Measurements from ENCODE around the gene FAM118A.
A peak's percentile ranks its signal among the peaks of the same experiment; 100 is the strongest.
"Not testable (repeated sequence)": the region's sequence is repeated elsewhere in the genome, so short reads cannot be mapped to it uniquely, and the experiment has no call there.

The FAM118A gene

DNA sequence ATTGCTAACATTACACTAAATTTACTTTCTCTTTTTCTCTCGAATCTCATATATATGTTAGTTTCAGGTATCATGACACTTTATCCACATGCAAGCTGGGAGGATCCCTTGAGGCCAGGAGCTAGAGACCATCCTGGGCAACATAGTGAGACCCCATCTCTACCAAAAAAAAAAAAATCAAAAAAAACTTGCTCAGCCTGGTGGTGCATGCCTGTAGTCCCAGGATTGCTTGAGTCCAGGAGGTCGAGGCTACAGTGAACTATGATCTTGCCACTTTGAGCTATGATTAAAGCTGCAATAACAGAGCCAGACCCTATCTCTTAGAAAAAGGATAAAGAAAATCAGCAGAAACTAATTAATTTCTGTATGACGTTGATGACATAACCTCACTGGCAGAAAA is 28.7 kb upstream of the FAM118A start:
- no peak for DNase-seq (ENCODE audit: low read depth in 2 of 2)

DNA sequence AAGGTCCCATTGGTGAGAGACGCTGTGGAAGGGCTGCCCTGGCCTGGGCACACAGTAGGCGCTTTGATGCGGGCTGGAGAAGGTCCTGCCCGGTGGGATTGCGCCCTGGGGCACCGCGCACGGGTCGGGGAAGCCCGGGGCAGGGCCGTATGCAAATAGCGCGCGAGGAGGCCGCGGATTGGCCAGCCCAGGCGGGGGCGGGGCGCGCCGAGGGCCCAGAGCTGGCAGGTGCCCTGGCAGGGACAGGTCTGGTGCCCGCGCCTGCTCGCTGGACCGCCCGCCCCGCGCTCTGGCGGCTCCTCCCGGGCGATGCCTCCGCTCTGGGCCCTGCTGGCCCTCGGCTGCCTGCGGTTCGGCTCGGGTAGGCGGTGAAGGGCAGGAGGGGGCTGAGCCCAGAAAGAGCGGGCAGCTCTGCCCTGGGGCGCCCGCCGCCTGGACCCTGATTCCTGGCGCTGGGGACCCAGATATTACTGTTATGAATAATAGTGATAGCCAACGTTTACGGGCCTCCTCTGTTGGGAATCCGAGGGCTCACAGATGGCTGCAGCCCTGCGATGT is 24.9 kb upstream of the FAM118A start, which contains the start of gene UPK3A:
UPK3A (plus strand) TSS at position 245 of the 558 bp plus-strand sequence; CDS start at position 310, 65 bp downstream.
- DNase-seq (ENCODE audit: low read depth in 2 of 2), result peak in 1 of 2 donors; percentile 32

DNA sequence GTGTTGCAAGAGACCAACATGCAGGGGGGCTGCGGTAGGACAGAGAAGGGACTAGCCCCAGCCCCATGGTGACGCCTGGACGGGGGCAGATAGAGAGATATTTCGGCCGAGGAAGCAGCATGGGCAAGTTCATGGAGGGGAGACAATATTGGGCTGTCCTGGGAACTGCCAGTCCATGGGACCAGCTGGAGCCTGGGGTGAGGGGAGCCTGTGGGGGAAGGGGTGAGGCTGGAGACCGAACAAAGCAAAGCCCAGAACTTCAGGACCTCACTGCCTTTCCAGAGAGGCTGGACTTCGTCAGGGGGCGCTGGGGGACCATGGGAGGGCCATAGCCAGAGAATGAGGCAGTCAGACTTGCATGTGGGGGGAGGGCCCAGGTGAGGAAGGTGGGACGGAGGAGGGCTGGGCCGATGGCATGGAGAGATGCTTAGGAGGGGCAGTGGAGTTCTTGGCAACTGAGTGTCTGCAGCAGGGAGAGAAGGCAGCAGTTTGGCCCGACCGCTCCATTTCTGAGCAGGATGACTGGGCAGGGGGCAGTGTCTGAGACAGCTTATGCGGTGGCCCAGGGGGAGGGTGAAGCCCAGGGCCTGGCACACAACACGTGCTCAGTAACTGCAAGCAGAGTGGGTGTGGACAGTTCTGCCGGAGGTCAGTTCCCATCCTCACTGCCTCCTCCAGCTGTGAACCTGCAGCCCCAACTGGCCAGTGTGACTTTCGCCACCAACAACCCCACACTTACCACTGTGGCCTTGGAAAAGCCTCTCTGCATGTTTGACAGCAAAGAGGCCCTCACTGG is 24.3 kb upstream of the FAM118A start:
- DNase-seq (ENCODE audit: low read depth in 2 of 2), result no peak

DNA sequence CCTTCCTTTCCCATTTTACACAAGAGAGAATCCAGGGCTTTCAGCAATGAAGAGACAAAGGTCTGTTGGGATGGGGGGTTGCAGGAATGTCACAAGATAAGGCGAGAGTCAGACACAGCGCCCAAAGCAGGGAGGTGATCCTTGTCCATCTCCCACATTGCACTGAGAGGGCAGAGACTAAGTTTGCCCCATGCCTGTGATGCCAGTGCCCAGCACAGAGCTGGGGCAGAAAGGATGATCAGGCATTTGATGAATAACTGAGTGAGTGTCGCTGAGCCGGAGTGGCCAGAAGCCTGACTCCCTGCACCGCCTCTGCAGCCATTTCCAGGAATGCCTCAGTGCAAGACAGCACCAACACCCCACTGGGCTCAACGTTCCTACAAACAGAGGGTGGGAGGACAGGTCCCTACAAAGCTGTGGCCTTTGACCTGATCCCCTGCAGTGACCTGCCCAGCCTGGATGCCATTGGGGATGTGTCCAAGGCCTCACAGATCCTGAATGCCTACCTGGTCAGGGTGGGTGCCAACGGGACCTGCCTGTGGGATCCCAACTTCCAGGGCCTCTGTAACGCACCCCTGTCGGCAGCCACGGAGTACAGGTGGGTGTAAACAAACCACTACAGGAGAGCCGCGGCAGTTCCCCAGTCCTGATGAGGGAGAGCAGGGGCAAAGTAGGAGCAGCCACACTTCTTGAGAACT is 22.7 kb upstream of the FAM118A start:
- DNase-seq (ENCODE audit: low read depth in 2 of 2), result no peak

DNA sequence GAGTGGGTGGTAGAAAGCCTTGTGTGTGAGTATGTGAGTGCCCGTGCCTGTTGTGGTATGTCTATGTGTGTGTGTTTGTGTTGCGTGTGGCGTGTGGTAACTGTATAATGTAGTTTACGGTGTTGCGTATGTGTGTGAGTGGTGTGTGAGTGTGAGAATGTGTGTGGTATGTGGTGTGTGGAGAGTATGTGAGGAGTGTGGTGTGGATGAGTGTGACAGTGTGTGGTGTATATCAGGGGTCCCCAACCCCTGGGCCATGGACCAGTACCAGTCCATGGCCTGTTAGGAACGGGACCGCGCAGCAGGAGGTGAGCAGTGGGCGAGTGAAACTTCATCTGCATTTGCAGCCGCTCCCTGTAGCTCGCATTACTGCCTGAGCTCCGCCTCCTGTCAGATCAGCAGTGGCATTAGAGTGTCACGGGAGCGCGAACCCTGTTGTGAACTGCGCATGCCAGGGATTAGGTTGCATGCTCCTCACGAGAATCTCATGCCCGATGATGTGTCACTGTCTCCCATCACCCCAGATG is 19.3 kb upstream of the FAM118A start:
- DNase-seq (ENCODE audit: low read depth in 2 of 2), result no peak

DNA sequence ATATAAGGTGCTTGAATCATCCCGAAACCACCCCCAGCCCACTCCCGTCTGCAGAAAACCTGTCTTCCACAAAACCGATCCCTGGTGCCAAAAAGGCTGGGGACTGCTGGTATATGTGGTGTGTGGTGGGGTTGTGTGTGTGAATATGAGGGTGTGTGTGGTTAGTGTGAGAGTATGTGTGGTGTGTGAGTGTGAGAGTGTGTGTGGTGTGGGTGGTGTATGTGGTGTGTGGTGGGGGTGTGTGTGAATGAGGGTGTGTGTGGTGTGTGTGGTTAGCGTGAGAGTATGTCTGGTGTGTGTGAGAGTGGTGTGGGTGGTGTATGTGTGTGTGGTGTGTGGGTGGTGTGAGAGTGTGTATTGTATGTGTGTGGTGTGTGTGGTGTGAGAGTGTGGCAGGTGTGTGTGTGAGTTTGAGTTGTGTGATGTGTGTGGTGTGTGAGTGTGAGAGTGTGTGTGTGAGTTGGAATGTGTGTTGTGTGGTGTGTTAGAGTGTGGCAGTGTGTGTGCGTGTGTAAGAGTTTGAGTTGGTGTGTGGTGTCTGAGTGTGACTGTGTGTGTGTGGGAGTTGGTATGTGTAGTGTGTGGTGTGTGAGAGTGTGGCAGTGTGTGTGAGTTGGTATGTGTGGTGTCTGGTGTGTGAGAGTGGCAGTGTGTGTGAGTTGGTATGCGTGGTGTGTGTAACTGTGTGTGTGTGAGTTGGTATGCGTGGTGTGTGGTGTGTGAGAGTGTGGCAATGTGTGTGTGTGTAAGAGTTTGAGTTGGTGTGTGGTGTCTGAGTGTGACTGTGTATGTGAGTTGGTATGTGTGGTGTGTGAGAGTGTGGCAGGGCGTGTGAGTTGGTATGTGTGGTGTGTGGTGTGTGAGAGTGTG is 18.4 kb upstream of the FAM118A start:
- no peak for DNase-seq (ENCODE audit: low read depth in 2 of 2)

DNA sequence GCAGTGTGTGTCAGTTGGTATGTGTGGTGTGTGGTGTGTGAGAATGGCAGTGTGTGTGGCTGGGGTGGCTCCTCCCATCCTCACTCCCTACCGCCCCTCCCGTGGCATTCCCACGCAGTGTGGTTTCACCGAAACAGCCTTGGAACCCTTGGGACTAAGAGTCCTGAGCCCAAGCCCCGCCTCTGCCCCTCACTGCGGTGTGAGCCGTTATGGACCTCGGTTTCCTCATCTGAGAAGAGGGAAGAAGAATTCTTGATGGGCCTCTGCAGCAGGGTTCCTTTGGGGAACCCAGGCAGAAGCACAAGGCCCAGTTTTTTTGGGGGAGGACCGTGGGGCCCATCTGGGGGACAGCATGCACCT is 17.8 kb upstream of the FAM118A start:
- DNase-seq (ENCODE audit: low read depth in 2 of 2), result no peak

DNA sequence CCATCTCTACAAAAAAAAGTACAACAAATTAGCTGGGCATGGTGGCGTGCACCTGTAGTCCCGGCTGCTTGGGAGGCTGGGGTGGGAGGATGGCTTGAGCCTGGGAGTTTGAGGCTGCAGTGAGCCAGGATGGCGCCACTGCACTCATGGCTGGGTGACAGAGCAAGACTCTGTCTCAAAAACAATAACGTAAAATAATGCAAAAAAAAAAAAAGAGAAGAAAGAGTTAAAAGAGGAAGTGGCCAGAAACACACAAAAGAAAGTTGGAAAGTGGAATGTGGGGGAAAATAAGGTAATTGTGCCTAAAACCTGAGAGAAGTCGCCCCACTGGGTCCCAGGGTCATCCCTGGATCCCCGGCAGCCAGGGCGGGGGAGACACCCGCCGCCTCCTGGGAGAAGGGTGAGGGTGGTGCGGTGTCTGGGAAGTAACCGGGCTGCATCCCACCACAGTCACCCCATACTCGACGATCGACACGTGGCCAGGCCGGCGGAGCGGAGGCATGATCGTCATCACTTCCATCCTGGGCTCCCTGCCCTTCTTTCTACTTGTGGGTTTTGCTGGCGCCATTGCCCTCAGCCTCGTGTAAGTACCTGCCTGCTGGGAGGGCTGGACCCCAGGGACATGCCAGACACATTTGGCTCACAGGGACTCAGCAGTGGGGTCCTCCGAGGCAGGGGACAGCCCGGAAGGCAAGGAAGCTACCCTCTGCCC is 16.8 kb upstream of the FAM118A start:
- DNase-seq (ENCODE audit: low read depth in 2 of 2), result no peak

DNA sequence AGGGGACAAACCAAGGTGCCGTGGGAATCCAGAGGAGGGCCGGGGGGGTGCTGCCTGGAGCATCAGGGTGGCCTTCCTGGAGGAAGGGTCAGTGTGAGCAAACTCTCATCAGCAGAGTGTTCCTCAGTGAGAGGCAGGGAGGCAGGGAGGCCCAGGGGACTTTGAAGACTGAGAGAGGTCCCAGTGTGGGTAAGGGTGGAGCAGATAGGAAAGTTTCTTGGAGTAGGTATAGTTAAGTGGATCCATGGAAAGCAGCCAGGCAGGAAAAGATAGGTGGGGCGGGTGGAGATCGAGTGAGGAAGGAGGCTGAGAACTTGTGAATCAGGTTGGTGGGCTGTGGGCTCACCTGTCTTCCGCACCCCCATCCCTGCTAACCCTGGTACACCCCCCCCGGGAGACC is 15.7 kb upstream of the FAM118A start:
- no peak for DNase-seq (ENCODE audit: low read depth in 2 of 2)

DNA sequence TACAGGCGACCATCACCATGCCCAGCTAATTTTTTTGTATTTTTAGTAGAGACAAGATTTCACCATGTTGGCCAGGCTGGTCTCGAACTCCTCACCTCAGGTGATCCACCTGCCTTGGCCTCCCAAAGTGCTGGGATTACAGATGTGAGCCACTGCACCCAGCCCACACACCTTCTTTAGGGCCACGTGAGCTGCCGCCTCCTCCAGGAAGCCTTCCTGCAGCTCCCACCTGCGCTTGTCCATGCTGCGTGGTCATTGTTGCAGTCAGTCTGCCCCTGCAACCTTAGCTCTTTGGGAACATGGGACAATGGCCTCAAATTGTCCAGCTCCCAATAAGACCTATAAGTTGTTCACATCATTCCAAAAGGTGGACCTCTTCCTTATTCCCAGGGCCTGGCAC is 14.7 kb upstream of the FAM118A start:
- not testable (repeated sequence) for DNase-seq (ENCODE audit: low read depth in 2 of 2)

DNA sequence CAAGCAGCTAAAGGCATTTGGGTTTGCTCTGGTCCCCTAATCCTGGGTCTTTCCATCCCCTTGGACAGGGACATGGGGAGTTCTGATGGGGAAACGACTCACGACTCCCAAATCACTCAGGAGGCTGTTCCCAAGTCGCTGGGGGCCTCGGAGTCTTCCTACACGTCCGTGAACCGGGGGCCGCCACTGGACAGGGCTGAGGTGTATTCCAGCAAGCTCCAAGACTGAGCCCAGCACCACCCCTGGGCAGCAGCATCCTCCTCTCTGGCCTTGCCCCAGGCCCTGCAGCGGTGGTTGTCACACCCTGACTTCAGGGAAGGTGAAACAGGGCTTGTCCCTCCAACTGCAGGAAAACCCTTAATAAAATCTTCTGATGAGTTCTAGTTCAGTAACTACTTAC is 14.2 kb upstream of the FAM118A start:
- no peak for DNase-seq (ENCODE audit: low read depth in 2 of 2)

DNA sequence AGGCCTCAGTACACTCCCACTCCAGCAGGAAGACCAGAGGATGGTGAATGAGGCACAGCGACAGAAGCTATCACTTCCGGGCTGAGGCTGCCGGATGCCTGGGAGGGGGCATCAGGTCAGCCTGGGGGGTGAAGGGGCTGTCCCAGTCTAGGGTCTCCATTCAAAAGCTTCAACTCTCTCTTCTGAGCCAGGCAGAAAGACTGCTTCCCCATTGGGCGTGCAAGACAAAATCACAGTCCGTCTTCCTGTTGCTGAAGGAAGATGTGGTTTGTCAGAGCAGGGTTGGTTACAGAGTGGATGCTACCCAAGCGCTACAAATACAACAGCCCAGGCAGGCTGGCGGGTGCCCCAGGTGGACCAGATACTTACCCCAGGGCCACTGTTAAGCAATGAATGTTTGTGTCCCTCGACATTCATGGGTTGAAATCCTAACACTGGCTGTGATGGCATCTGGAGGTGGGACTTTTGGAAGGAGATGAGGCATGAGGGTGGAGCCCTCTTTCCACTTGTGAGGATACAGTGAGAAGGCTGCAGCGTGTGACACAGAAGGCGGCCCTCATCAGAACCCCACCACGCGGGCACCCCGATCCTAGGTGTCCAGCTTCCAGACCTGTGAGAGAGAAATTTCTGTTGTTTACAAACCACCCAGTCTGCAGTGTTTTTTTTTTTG is 13.0 kb upstream of the FAM118A start:
- DNase-seq (ENCODE audit: low read depth in 2 of 2), result no peak

DNA sequence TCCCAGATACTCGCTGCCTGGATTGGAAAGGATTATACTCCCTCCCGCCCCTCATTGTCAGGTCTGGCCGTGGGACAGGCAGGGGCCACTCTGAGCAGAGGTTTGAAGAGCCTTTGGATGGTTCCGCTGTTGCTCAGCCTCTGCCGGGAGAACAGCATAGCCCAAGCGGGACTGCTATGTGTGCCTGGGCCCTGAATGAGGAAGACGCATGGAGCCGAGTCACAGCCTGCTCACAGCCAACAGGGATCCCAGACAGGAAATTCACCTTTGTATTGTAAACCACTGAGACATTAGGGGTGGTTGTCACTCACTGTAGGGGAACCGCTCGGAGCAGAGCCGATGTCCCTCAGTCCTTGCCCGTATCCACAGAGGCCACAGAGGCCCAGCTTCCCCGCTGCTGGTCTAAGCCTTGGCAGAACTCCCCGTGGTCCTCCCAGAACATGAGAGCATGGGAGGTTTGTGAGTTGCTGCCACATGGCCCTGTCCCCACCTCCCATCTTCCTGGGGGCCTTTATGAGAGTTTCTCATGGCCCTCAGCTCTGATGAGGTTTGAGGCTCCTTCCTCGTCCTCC is 10.7 kb upstream of the FAM118A start:
- no peak for DNase-seq (ENCODE audit: low read depth in 2 of 2)

DNA sequence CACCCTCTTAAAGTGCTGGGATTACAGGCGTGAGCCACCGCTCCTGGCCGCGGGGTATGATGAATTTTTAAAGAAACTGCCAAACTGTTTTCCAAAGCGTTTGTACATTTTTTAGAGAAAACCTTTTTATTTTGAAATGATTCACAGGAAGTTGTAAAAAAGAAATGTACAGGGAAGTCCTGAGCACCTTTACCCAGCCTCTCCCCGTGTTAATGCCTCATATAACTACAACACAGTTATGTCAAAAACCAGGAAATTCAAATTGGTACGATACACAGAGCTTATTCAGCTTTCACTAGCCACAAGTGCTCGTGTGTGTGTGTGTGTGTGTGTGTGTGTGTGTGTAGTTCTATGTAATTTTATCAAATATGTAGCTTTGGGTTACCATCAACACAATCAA is 7.0 kb upstream of the FAM118A start:
- no peak for DNase-seq (ENCODE audit: low read depth in 2 of 2)

DNA sequence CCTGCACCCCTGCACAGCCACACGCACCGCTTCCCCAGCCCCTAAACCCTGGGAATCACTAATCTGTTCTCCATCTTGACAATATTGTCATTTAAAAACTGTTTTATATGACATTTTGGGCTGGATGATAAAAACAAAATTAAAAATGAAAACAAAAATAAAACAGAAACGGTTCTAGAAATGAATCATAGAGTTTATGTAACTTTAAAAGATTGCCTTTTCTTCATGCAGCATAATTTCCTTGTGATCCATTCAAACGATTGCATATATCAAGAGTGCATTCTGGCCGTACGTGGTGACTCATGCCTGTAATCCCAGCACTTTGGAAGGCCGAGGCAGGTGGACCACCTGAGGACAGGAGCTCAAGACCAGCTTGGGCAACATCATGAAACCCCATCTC is 6.6 kb upstream of the FAM118A start:
- no peak for DNase-seq (ENCODE audit: low read depth in 2 of 2)

DNA sequence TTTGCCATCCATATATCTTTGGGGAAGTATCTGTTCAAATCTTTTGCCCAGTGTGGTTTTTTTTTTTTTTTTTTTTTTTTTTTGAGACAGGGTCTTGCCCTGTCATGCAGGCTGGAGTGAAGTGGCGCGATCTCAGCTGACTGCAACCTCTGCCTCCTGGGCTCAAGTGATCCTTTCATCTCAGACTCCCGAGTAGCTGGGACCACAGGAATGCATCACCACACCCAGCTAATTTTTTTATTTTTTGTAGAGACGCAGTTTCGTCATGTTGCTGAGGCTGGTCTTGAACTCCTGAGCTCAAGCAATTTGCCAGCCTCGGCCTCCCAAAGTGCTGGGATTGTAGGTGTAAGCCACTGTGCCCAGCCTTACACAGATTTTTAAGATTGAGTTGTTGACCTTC is 4.8 kb upstream of the FAM118A start:
- DNase-seq (ENCODE audit: low read depth in 2 of 2), result no peak

DNA sequence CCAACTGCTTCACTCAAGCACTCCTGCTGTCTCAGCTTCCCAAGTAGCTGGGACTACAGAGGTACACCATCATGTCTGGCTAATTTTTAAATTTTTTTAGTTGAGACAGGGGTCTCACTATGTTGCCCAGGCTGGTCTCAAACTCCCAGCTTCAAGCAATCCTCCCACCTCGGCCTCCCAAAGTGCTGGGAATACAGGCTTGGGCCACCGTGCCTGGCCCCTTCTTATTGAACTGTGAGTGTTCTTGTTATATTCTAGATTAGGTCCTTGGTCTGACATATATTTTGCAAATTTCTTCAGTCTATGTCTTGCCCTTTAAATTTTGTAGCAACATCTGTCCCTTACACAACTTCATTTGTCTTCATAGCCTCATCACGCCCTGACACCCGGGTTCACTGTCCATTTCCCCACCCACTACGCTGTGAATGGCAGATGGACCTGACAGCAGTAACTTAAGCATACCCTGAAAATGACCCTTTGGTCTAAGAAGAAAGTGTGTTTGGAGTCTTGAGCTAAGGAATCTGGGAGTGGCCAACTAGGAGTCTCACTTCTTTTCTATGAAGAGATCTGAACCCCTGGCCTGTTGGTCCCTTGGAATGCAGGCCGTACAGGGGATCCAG is 4.2 kb upstream of the FAM118A start:
- DNase-seq (ENCODE audit: low read depth in 2 of 2), result no peak

DNA sequence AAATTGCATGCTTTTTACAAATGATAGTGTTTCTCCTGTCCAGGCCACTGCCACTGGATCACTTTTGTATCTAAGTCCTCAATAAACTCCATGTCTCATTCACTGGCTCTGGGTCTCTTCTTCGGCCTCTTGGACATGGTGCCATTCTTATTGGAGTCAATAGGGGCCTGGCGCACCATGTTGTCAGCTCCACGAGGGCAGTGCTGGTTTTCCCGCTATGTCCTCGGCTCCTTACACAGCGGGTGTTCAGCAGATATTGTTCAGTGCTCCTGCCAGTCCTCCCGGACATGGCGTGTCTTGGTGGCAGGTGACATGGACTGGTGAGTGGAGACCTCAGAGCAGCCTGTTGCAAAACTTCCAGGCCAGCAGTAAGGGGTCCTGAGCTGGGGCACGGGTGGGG is 3.6 kb upstream of the FAM118A start:
- no peak for DNase-seq (ENCODE audit: low read depth in 2 of 2)

DNA sequence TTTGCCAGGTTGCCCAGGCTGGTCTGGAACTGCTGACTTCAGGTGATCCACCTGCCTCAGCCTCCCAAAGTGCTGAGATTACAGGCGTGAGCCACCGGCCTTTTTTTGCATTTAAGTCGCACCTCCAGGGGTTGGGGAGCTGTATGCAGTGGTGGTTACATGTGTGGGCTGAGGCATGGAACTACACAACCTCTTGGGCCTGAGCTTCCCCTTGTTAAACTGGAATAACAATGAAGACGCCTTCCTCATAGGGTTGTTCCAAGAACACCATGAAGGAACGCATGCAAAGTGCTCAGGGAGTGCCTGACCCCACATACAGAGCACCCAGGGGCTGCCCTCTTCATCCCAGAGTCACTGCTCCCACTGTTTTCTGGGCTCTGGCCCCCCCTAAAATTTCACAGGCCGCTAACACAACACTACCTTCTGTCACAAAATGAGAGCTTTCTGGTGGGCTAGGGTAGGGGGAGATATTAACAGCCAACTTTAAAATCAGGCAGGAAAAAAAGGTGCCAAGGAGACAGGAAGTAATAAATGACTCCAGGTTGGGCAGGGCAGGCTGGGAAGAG is 1.3 kb upstream of the FAM118A start:
- DNase-seq (ENCODE audit: low read depth in 2 of 2), result no peak
